ENCODE data around the gene IGSF21.

The IGSF21 gene

DNA sequence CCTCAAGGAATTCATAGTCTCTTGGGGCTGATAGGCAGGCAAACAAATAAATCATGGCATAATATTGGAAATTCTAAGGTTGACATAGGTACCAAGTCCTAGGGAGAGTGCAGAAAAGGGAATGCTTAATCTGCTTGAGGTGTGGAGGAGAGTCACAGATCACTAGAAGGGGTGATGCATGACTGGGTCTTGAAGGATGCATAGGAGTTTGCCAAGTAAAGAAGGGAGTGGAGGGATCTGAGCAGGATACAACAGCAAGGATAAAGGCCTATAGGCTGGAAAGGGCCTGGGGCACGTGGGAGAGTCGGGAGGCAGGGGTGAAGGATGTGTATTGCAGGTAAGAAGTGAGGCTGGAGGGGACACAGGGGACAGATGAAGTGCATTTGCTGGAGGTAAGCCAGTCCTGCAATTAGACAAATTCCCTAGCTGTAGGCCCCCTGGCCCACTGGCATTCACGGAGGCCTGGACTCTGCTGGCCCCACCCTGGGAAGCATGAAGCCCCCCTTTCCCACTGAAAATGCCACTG is 15.9 kb downstream of the IGSF21 start:
- Histone ChIP-seq H3K23ac (ENCODE audit: low read length) (no peak overlapping the region), H3K27me3 (ENCODE audit: insufficient read depth, low read length, poor library complexity) (no peaks in the 10 kb centered on the region), H3K56ac (ENCODE audit: low read length) (no peak overlapping the region), H3K79me2 (ENCODE audit: control insufficient read depth, insufficient read depth, low read length) (no peaks in the 10 kb centered on the region), H3K9ac (ENCODE audit: low read length) (no peak overlapping the region), H3K18ac (ENCODE audit: low read length) (no peak overlapping the region), H3K4ac (ENCODE audit: low read depth, low read length) (no peak overlapping the region), H2BK15ac (replicated peaks; ENCODE audit: low read depth) (no peak overlapping the region), H2BK5ac (ENCODE audit: low read length) (no peak overlapping the region), H3K4me1 (ENCODE audit: control insufficient read depth, low read depth, low read length) (no peaks in the 10 kb centered on the region), H3K27ac (ENCODE audit: low read depth, low read length) (no peak overlapping the region), H3K4me3 (ENCODE audit: low read length) (no peak overlapping the region), H2BK120ac (ENCODE audit: low read depth, low read length) (no peak overlapping the region), H4K5ac (ENCODE audit: low read length) (no peak overlapping the region), H3K4me2 (ENCODE audit: low read length) (no peak overlapping the region), H4K8ac (ENCODE audit: low read depth, low read length) (no peak overlapping the region), H2AK5ac (ENCODE audit: low read length) (no peak overlapping the region), H3K36me3 (ENCODE audit: control insufficient read depth, insufficient read depth, low read length) (no peaks in the 10 kb centered on the region), H3K79me1 (ENCODE audit: low read length) (no peaks in the 10 kb centered on the region)
- no CpG with 5 or more reads among the region's 3 CpGs for WGBS (ENCODE audit: extremely low coverage, insufficient coverage, low lambda C conversion rate)
- DNase-seq: no peak

DNA sequence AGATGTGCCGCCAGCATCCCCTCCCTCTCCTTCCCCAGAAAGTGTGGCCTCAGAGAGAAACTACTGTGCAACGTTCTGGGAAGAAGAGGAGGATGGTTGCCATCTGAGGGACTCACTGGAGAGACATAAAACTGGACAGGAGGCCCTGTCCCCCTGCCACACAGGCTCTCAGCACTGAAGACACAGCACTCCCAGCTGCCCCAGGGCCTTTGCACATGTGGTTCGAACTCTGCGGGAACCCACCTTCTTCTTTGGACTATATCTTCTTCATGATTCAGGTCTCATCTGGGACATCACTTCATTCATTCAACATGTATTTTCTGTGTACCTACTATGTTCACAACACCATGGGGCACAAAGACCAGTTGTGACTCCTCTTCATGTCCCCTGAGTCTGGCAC is 17.4 kb downstream of the IGSF21 start:
- H3K56ac ChIP-seq (ENCODE audit: low read length): no peak overlapping the region
- no peak overlapping the region for H2BK5ac ChIP-seq (ENCODE audit: low read length)
- H3K79me1 ChIP-seq (ENCODE audit: low read length): no peaks in the 10 kb centered on the region
- no peak overlapping the region for H3K4ac ChIP-seq (ENCODE audit: low read depth, low read length)
- H3K23ac ChIP-seq (ENCODE audit: low read length): no peak overlapping the region
- no peak overlapping the region for H3K4me3 ChIP-seq (ENCODE audit: low read length)
- no peaks in the 10 kb centered on the region for H3K4me1 ChIP-seq (ENCODE audit: control insufficient read depth, low read depth, low read length)
- no peak overlapping the region for H4K8ac ChIP-seq (ENCODE audit: low read depth, low read length)
- WGBS (ENCODE audit: extremely low coverage, insufficient coverage, low lambda C conversion rate): no CpG with 5 or more reads among the region's 4 CpGs
- H2AK5ac ChIP-seq (ENCODE audit: low read length): no peak overlapping the region
- no peaks in the 10 kb centered on the region for H3K79me2 ChIP-seq (ENCODE audit: control insufficient read depth, insufficient read depth, low read length)
- DNase-seq: no peak
- no peaks in the 10 kb centered on the region for H3K27me3 ChIP-seq (ENCODE audit: insufficient read depth, low read length, poor library complexity)
- no peak overlapping the region for H3K27ac ChIP-seq (ENCODE audit: low read depth, low read length)
- H2BK120ac ChIP-seq (ENCODE audit: low read depth, low read length): no peak overlapping the region
- no peak overlapping the region for H4K5ac ChIP-seq (ENCODE audit: low read length)
- H3K36me3 ChIP-seq (ENCODE audit: control insufficient read depth, insufficient read depth, low read length): no peaks in the 10 kb centered on the region
- H3K9ac ChIP-seq (ENCODE audit: low read length): no peak overlapping the region
- no peak overlapping the region for H3K4me2 ChIP-seq (ENCODE audit: low read length)
- H3K18ac ChIP-seq (ENCODE audit: low read length): no peak overlapping the region
- no peak overlapping the region for H2BK15ac ChIP-seq (replicated peaks; ENCODE audit: low read depth)

DNA sequence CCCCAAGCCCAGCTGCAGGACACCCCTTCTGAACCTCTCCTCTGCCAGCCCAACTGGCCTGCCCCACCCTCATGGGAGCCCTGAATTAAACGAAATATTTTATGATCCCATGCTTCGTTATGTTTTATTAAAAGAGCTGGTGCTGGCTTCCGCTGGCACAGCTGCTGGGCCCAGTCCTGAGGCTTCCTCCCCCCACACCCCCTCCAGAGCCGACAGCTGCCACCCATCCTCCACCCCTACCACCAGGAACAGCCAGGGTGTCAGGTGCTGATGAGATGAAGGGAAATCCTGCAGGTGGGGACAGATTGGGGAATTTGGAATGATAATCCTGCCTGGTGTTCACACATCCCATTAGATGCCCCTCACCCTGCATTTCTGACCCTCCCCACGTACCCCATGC is 19.0 kb downstream of the IGSF21 start:
- Histone ChIP-seq H3K56ac (ENCODE audit: low read length) (no peak overlapping the region), H3K79me2 (ENCODE audit: control insufficient read depth, insufficient read depth, low read length) (no peaks in the 10 kb centered on the region), H3K4me3 (ENCODE audit: low read length) (no peak overlapping the region), H2AK5ac (ENCODE audit: low read length) (no peak overlapping the region), H2BK120ac (ENCODE audit: low read depth, low read length) (no peak overlapping the region), H2BK5ac (ENCODE audit: low read length) (no peak overlapping the region), H3K27ac (ENCODE audit: low read depth, low read length) (no peak overlapping the region), H3K4me2 (ENCODE audit: low read length) (no peak overlapping the region), H3K23ac (ENCODE audit: low read length) (no peak overlapping the region), H3K4ac (ENCODE audit: low read depth, low read length) (no peak overlapping the region), H3K36me3 (ENCODE audit: control insufficient read depth, insufficient read depth, low read length) (no peaks in the 10 kb centered on the region), H4K5ac (ENCODE audit: low read length) (no peak overlapping the region), H3K79me1 (ENCODE audit: low read length) (no peaks in the 10 kb centered on the region), H3K4me1 (ENCODE audit: control insufficient read depth, low read depth, low read length) (no peaks in the 10 kb centered on the region), H3K27me3 (ENCODE audit: insufficient read depth, low read length, poor library complexity) (no peaks in the 10 kb centered on the region), H3K18ac (ENCODE audit: low read length) (no peak overlapping the region), H4K8ac (ENCODE audit: low read depth, low read length) (no peak overlapping the region), H2BK15ac (replicated peaks; ENCODE audit: low read depth) (no peak overlapping the region), H3K9ac (ENCODE audit: low read length) (no peak overlapping the region)
- DNase-seq: no peak
- no CpG with 5 or more reads among the region's 5 CpGs for WGBS (ENCODE audit: extremely low coverage, insufficient coverage, low lambda C conversion rate)

DNA sequence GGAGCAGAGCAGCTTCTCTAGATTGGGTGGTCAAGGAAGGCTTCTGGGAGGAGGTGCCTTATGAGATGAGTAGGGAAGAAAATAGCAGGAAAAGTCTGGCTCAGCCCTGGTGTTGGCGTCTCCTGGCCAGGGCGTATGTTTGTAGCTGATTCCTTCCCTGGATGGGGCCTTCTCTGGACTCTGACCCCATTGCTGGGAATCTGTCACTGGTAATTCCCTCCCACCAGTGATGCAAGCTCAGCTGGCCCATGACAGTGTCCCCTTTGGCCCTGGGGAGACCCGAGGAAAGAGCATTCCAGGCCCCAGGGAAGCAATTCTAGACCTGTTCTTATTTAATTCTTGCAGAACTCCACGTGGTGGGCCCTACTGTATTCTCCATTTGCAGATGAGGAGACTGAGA is 20.7 kb downstream of the IGSF21 start:
- no peak overlapping the region for H2BK5ac ChIP-seq (ENCODE audit: low read length)
- WGBS (ENCODE audit: extremely low coverage, insufficient coverage, low lambda C conversion rate): no CpG with 5 or more reads among the region's 4 CpGs
- H3K79me2 ChIP-seq (ENCODE audit: control insufficient read depth, insufficient read depth, low read length): no peaks in the 10 kb centered on the region
- no peak overlapping the region for H3K18ac ChIP-seq (ENCODE audit: low read length)
- no peaks in the 10 kb centered on the region for H3K36me3 ChIP-seq (ENCODE audit: control insufficient read depth, insufficient read depth, low read length)
- no peak overlapping the region for H3K9ac ChIP-seq (ENCODE audit: low read length)
- H3K27ac ChIP-seq (ENCODE audit: low read depth, low read length): no peak overlapping the region
- H2AK5ac ChIP-seq (ENCODE audit: low read length): no peak overlapping the region
- no peak overlapping the region for H3K4ac ChIP-seq (ENCODE audit: low read depth, low read length)
- H3K79me1 ChIP-seq (ENCODE audit: low read length): no peaks in the 10 kb centered on the region
- no peak overlapping the region for H4K5ac ChIP-seq (ENCODE audit: low read length)
- no peaks in the 10 kb centered on the region for H3K27me3 ChIP-seq (ENCODE audit: insufficient read depth, low read length, poor library complexity)
- no peak overlapping the region for H2BK15ac ChIP-seq (replicated peaks; ENCODE audit: low read depth)
- no peak overlapping the region for H3K4me2 ChIP-seq (ENCODE audit: low read length)
- DNase-seq: no peak
- no peak overlapping the region for H2BK120ac ChIP-seq (ENCODE audit: low read depth, low read length)
- H3K4me3 ChIP-seq (ENCODE audit: low read length): no peak overlapping the region
- no peak overlapping the region for H3K56ac ChIP-seq (ENCODE audit: low read length)
- no peaks in the 10 kb centered on the region for H3K4me1 ChIP-seq (ENCODE audit: control insufficient read depth, low read depth, low read length)
- no peak overlapping the region for H4K8ac ChIP-seq (ENCODE audit: low read depth, low read length)
- H3K23ac ChIP-seq (ENCODE audit: low read length): no peak overlapping the region

DNA sequence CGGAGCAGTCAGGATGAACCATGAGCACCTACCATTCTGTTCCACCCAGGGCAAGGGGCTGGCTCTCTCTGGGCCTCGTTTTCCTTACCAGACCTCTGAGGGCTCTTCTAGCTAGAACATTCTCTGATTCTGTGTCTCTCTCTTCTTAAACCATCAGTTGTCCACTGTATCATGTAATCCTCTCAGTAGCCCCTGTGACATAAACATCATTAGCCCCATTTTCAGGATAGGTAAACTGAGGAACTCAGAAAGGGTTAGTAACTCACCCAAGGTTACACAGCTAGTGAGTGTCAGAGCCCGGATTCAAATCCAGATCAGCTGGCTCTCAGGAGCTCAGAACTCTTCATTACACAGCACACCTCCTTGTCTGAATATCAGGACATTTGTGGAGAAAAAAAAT is 22.8 kb downstream of the IGSF21 start:
- WGBS (ENCODE audit: extremely low coverage, insufficient coverage, low lambda C conversion rate): no CpG with 5 or more reads among the region's 3 CpGs
- Histone ChIP-seq H3K56ac (ENCODE audit: low read length) (no peak overlapping the region), H3K9ac (ENCODE audit: low read length) (no peak overlapping the region), H3K4me2 (ENCODE audit: low read length) (no peak overlapping the region), H3K27ac (ENCODE audit: low read depth, low read length) (no peak overlapping the region), H3K79me1 (ENCODE audit: low read length) (no peaks in the 10 kb centered on the region), H3K27me3 (ENCODE audit: insufficient read depth, low read length, poor library complexity) (no peaks in the 10 kb centered on the region), H3K36me3 (ENCODE audit: control insufficient read depth, insufficient read depth, low read length) (no peaks in the 10 kb centered on the region), H3K4me3 (ENCODE audit: low read length) (no peak overlapping the region), H4K8ac (ENCODE audit: low read depth, low read length) (no peak overlapping the region), H2BK5ac (ENCODE audit: low read length) (no peak overlapping the region), H2BK15ac (replicated peaks; ENCODE audit: low read depth) (no peak overlapping the region), H4K5ac (ENCODE audit: low read length) (no peak overlapping the region), H3K23ac (ENCODE audit: low read length) (no peak overlapping the region), H3K79me2 (ENCODE audit: control insufficient read depth, insufficient read depth, low read length) (no peaks in the 10 kb centered on the region), H3K4me1 (ENCODE audit: control insufficient read depth, low read depth, low read length) (no peaks in the 10 kb centered on the region), H2BK120ac (ENCODE audit: low read depth, low read length) (no peak overlapping the region), H3K4ac (ENCODE audit: low read depth, low read length) (no peak overlapping the region), H2AK5ac (ENCODE audit: low read length) (no peak overlapping the region), H3K18ac (ENCODE audit: low read length) (no peak overlapping the region)
- no peak for DNase-seq

DNA sequence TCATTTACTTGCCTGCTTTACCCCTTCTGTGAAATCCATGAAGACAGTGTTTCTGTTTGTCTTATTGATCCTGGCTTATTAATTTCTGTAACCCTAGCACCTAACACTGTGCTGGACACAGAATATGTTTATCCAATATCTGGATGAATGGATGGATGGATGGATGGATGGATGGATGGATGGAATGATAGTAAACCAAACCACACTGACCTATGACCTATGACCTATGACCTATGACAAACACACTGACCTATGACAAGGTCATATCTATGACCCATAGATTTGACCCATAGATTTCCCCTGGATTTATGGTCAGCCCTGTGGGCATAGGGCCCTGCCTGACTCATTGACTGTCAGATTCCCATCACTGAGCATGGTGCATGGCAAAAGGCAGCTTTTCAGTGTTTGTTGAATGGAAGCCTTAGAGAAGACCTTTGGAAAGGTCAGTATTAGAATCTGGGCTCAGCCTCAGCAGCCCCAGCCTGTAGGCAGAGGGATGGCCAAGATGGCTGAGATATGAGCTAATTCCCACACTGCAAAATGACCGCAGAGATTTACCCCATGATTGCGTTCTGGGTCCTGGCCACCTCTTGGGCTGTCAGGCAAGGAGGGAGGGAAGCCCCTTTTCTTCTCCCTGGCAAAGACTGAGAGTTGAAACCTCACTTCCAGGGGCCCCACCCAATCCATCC is 24.6 kb downstream of the IGSF21 start:
- Histone ChIP-seq H3K4me3 (ENCODE audit: low read length) (no peak overlapping the region), H2AK5ac (ENCODE audit: low read length) (no peak overlapping the region), H3K27ac (ENCODE audit: low read depth, low read length) (no peak overlapping the region), H3K23ac (ENCODE audit: low read length) (no peak overlapping the region), H4K5ac (ENCODE audit: low read length) (no peak overlapping the region), H4K8ac (ENCODE audit: low read depth, low read length) (no peak overlapping the region), H2BK5ac (ENCODE audit: low read length) (no peak overlapping the region), H3K4me2 (ENCODE audit: low read length) (no peak overlapping the region), H3K79me2 (ENCODE audit: control insufficient read depth, insufficient read depth, low read length) (no peaks in the 10 kb centered on the region), H3K56ac (ENCODE audit: low read length) (no peak overlapping the region), H3K4me1 (ENCODE audit: control insufficient read depth, low read depth, low read length) (no peaks in the 10 kb centered on the region), H3K36me3 (ENCODE audit: control insufficient read depth, insufficient read depth, low read length) (no peaks in the 10 kb centered on the region), H2BK120ac (ENCODE audit: low read depth, low read length) (no peak overlapping the region), H3K4ac (ENCODE audit: low read depth, low read length) (no peak overlapping the region), H3K18ac (ENCODE audit: low read length) (no peak overlapping the region), H3K79me1 (ENCODE audit: low read length) (no peaks in the 10 kb centered on the region), H3K27me3 (ENCODE audit: insufficient read depth, low read length, poor library complexity) (no peaks in the 10 kb centered on the region), H3K9ac (ENCODE audit: low read length) (no peak overlapping the region), H2BK15ac (replicated peaks; ENCODE audit: low read depth) (no peak overlapping the region)
- no peak for DNase-seq
- no CpG with 5 or more reads among the region's 2 CpGs for WGBS (ENCODE audit: extremely low coverage, insufficient coverage, low lambda C conversion rate)

All from mesendoderm (in vitro differentiated cells).